Keratinocyte (primary cell): ENCODE data around the gene OVCH2. TPM values are rescaled to one million over a fixed set of nuclear protein-coding genes. Genes with fewer than 3 reads are reported as not detected.

ENCODE experiments used
- DNase-seq: peaks from one replicate; pipeline ENCODE4 v3.0.0-alpha.2; 2011; ENCODE audit warnings: low read depth, missing footprints, low spot score
- FAIRE-seq: peaks from 2 replicates; lab custom pipeline; 2011; peaks lifted over from hg19 to GRCh38; lab: Jason Lieb, UNC
- H2AFZ ChIP-seq: 2 replicates; pipeline ENCODE4 v1.6.0; 2012; ENCODE audit warnings: low read length, control low read depth, inconsistent platforms; ENCODE audit not compliant: control insufficient read depth
- H3K27ac ChIP-seq: 2 replicates; pipeline ENCODE4 v1.5.1; 2011; ENCODE audit warnings: low read length; ENCODE audit not compliant: control insufficient read depth, insufficient read depth
- H3K27me3 ChIP-seq: 3 replicates; pipeline ENCODE4 v1.6.0; 2011; ENCODE audit warnings: low read length; ENCODE audit not compliant: control insufficient read depth, insufficient read depth; ENCODE audit errors: extremely low read depth
- H3K36me3 ChIP-seq, 2 experiments: 2 replicates in 1 of 2; 3 replicates in 1 of 2; pipeline ENCODE4 v1.5.1; 2011; ENCODE audit warnings: low read length in 2 of 2, mild to moderate bottlenecking in 1 of 2; ENCODE audit not compliant: control insufficient read depth in 2 of 2, insufficient read depth in 2 of 2; ENCODE audit errors: extremely low read depth in 1 of 2
- H3K4me1 ChIP-seq: 3 replicates; pipeline ENCODE4 v1.5.1; 2011; ENCODE audit warnings: low read length; ENCODE audit not compliant: control insufficient read depth, insufficient read depth; ENCODE audit errors: extremely low read depth
- H3K4me2 ChIP-seq: 3 replicates; pipeline ENCODE4 v1.6.0; 2011; ENCODE audit warnings: low read depth, low read length; ENCODE audit not compliant: control insufficient read depth, insufficient read depth; ENCODE audit errors: extremely low read depth
- H3K4me3 ChIP-seq, 3 experiments: fragments of 200-600 bp in 1 of 3; sonication (generic) in 1 of 3; 2 replicates in 2 of 3; 3 replicates in 1 of 3; pipeline ENCODE4 v1.5.1; 2011 to 2016; ENCODE audit warnings: low read length in 3 of 3, mild to moderate bottlenecking in 3 of 3, control low read depth in 2 of 3, inconsistent platforms in 1 of 3, low read depth in 1 of 3, mixed read lengths in 1 of 3, mixed run types in 1 of 3, moderate library complexity in 1 of 3; ENCODE audit not compliant: control insufficient read depth in 2 of 3, insufficient read depth in 2 of 3; ENCODE audit errors: extremely low read depth in 1 of 3
- H3K79me2 ChIP-seq: 2 replicates; pipeline ENCODE4 v1.6.0; 2012; ENCODE audit warnings: low read length; ENCODE audit not compliant: control insufficient read depth, insufficient read depth
- H3K9ac ChIP-seq: 3 replicates; pipeline ENCODE4 v1.6.0; 2011; ENCODE audit warnings: low read length; ENCODE audit not compliant: control insufficient read depth, insufficient read depth; ENCODE audit errors: extremely low read depth
- H3K9me1 ChIP-seq: 3 replicates; pipeline ENCODE4 v1.6.0; 2011; ENCODE audit warnings: low read length; ENCODE audit not compliant: control insufficient read depth, insufficient read depth; ENCODE audit errors: extremely low read depth
- H3K9me3 ChIP-seq: 2 replicates; pipeline ENCODE4 v1.5.1; 2012; ENCODE audit warnings: low read depth, low read length; ENCODE audit not compliant: control insufficient read depth
- H4K20me1 ChIP-seq: 3 replicates; pipeline ENCODE4 v1.6.0; 2011; ENCODE audit warnings: low read length; ENCODE audit not compliant: control insufficient read depth, insufficient read depth; ENCODE audit errors: extremely low read depth
- EZH2 ChIP-seq: IDR thresholded peaks from one replicate; pipeline ENCODE4 v1.6.1; 2012; ENCODE audit warnings: inconsistent platforms, mild to moderate bottlenecking, low read length, moderate library complexity
- dilution Hi-C: fragments of 300-500 bp; cut with MboI; formaldehyde crosslinking; loops from one replicate; pipeline ENCODE4 v1.7.0; 2020; ENCODE audit warnings: low sequenced_read_pairs; ENCODE audit not compliant: extremely low pct_ligation_motif_present
- polyA plus RNA-seq, 5 experiments: library from polyadenylated mRNA; depleted of rRNA in 3 of 5; stranded (reverse) in 3 of 5; stranded (forward) in 1 of 5; unstranded in 1 of 5; fragments of >200 nt; gene quantifications; 1 replicate in 1 of 5; 2 replicates in 3 of 5; 3 replicates in 1 of 5; pipeline versions ENCODE4 v1.2.1 to v1.2.3, GENCODE V29; 2011 to 2012; ENCODE audit warnings: missing spikeins in 2 of 5, low read depth in 1 of 5, low replicate concordance in 1 of 5
- TF ChIP-seq, protein P1 (sequence below), 3 experiments: IDR thresholded peaks in 1 of 3; conservative IDR thresholded peaks in 1 of 3; optimal IDR thresholded peaks in 1 of 3; 2 replicates in 2 of 3; 3 replicates in 1 of 3; pipeline versions ENCODE3 to v1.5.1; 2011; ENCODE audit warnings: low read length in 3 of 3, mild to moderate bottlenecking in 3 of 3, moderate library complexity in 2 of 3, control low read depth in 1 of 3, inconsistent platforms in 1 of 3; ENCODE audit not compliant: insufficient read depth in 2 of 3; ENCODE audit errors: extremely low read depth in 1 of 3

Gene OVCH2
- polyA plus RNA-seq, 1 donor (not counting 4 experiments of a cell fraction or from before 2014, with no cell fraction given), result 2.8 TPM

- dilution Hi-C loops, result no loop called here
- H3K27ac ChIP-seq, result no peak overlapping the region
- no peak for TF ChIP-seq EZH2
- TF ChIP-seq, protein P1, sequence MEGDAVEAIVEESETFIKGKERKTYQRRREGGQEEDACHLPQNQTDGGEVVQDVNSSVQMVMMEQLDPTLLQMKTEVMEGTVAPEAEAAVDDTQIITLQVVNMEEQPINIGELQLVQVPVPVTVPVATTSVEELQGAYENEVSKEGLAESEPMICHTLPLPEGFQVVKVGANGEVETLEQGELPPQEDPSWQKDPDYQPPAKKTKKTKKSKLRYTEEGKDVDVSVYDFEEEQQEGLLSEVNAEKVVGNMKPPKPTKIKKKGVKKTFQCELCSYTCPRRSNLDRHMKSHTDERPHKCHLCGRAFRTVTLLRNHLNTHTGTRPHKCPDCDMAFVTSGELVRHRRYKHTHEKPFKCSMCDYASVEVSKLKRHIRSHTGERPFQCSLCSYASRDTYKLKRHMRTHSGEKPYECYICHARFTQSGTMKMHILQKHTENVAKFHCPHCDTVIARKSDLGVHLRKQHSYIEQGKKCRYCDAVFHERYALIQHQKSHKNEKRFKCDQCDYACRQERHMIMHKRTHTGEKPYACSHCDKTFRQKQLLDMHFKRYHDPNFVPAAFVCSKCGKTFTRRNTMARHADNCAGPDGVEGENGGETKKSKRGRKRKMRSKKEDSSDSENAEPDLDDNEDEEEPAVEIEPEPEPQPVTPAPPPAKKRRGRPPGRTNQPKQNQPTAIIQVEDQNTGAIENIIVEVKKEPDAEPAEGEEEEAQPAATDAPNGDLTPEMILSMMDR (optimal IDR thresholded peaks at IDR 0.05 in 1 of 3, IDR thresholded peaks at IDR 0.05 in 1 of 3, conservative IDR thresholded peaks at IDR 0.05 in 1 of 3; ENCODE audit: extremely low read depth in 1 of 3, insufficient read depth in 2 of 3, low read length in 3 of 3), result no peak
- H3K9ac ChIP-seq, result no peak overlapping the region
- no peaks in the 10 kb centered on the region for H3K9me3 ChIP-seq
- H3K27me3 ChIP-seq, result no peaks in the 10 kb centered on the region
- H3K4me2 ChIP-seq, result no peak overlapping the region
- no peaks in the 10 kb centered on the region for H3K9me1 ChIP-seq
- no peak for DNase-seq
- no peak overlapping the region for H3K4me3 ChIP-seq
- no peak for FAIRE-seq
- H4K20me1 ChIP-seq, result no peaks in the 10 kb centered on the region
- H3K36me3 ChIP-seq, result peaks cover 0 to 7% of the 10 kb centered on the region in 2 experiments
- H3K4me1 ChIP-seq, result no peaks in the 10 kb centered on the region
- H2AFZ ChIP-seq, result no peak overlapping the region
- H3K79me2 ChIP-seq, result no peaks in the 10 kb centered on the region
Observed at GRCh38 chr11:7648264-7648663, 58.0 kb downstream of the OVCH2 start.

DNA sequence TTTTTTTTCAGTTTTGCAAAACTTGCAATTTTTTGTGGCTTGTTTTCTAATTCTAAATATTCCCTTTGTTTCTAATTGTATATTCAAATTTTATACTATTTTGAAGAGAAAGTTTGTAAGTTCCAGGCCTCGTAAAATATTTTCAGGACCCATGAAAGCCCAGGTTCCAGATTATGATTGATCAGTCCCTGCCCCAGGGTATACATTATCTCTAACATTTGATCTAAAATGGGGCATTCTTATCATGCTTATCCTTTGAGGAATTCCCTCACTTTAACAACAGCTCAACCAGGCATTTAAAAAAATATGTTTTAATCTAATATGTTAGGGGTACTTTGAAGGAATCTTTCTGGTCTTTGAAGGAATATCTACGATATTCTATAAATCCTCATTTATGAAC is 59.4 kb downstream of the OVCH2 start:
- Histone ChIP-seq H3K27me3 (no peaks in the 10 kb centered on the region), H3K36me3 (peaks cover 0 to 4% of the 10 kb centered on the region in 2 experiments), H4K20me1 (no peaks in the 10 kb centered on the region), H3K9ac (no peak overlapping the region), H2AFZ (no peak overlapping the region), H3K79me2 (no peaks in the 10 kb centered on the region), H3K4me1 (no peaks in the 10 kb centered on the region), H3K4me2 (no peak overlapping the region), H3K9me3 (no peaks in the 10 kb centered on the region), H3K27ac (no peak overlapping the region), H3K9me1 (no peaks in the 10 kb centered on the region), H3K4me3 (no peak overlapping the region)
- TF ChIP-seq EZH2, result no peak
- TF ChIP-seq, protein P1 (optimal IDR thresholded peaks at IDR 0.05 in 1 of 3, IDR thresholded peaks at IDR 0.05 in 1 of 3, conservative IDR thresholded peaks at IDR 0.05 in 1 of 3; ENCODE audit: extremely low read depth in 1 of 3, insufficient read depth in 2 of 3, low read length in 3 of 3), result no peak
- dilution Hi-C loops, result no loop called here
- DNase-seq, result no peak
- FAIRE-seq, result no peak
